Tongue (tissue), 2 donors: ENCODE data around the gene ZDHHC11B. TPM values are rescaled to one million over a fixed set of nuclear protein-coding genes. Genes with fewer than 3 reads are reported as not detected.
"Not testable (repeated sequence)": the region's sequence is repeated elsewhere in the genome, so short reads cannot be mapped to it uniquely, and the experiment has no call there.

ENCODE experiments used
- DNase-seq: peaks from one replicate; pipeline ENCODE4 v3.0.0-alpha.2; 2015
- total RNA-seq: library from RNA; depleted of rRNA; stranded (reverse); fragments of >200 nt; gene quantifications from one replicate; pipeline ENCODE4 v1.2.3, GENCODE V29; 2014

The ZDHHC11B gene
- total RNA-seq, 1 donor from 2014 or later = 5.3 TPM

DNA sequence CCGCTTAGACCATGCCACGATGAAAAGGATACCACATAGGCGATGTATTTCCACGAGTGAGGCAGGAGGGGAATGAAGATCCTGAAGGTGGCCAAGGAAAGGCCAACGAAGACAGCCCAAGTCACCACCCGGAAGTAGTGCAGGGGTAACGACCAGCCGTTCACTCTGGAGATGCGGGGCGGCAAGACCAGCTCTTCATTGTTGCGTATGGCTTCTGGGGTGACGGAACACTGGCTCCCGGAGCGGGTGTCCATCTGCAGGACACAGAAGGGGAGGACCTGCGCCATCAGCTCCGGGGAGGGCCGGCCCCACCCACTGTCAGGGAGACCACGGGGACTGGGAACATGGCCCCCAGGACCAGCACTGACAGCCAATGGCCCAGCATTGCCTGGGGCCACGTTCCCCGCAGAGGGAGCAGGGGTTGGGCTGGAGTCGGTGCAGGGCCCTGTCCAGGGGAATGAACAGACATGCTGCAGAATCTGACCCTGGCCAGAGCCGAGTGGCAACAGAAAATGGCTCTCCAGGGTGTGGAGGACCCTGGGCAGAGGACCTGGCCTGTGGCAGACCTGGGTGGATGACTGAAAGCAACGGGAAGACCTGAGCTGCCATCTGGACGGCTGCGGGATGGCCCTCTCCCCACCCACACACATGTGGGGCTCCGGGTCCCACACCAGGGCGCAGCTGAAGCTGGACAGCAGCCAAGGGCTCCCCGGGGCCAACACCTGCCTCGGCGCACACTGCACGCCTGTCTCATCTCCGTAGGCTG is 17.7 kb downstream of the ZDHHC11B start:
- DNase-seq = no peak

GRCh38 chr5:765948-766631 is 18.4 kb downstream of the ZDHHC11B start:
- DNase-seq = peak; percentile 0

- DNase-seq = no peak
Observed at GRCh38 chr5:763998-764781, 20.3 kb downstream of the ZDHHC11B start.

DNA sequence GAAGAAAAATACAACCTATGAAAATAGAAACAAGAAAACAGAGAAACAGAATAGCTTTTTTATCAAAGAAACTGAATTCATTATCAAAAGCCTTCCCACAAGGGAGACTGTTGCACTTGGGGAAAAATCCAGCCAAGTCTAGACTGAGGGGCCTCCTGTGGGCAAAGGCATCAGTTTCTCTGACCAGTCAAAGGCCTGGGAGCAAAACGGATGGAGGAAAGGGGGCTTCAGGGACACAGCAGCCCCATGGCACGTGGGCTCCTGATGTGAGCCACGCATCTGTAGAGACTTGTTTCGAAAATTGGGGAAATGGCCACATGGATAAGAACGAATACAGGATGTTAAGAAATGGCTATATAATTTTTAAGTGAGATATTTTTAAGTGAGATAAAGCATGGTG is 21.1 kb downstream of the ZDHHC11B start:
- peak; percentile 0 for DNase-seq

DNA sequence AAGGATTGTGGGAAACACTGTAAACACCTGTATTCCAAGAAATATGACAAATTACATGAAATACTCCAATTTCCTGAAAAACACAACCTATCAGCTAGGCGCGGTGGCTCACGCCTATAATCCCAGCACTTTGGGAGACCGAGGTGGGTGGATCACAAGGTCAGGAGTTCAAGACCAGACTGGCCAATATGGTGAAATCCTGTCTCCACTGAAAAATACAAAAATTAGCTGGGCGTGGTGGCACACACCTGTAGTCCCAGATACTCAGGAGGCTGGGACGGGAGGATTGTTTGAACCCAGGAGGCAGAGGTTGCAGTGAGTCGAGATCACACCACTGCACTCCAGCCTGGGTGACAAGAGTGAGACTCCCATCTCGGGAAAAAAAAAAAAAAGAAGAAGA is 21.5 kb downstream of the ZDHHC11B start:
- peak; percentile 0 for DNase-seq

GRCh38 chr5:761854-762710 is 22.4 kb downstream of the ZDHHC11B start:
- peak; percentile 65 for DNase-seq

GRCh38 chr5:761059-761771 is 23.3 kb downstream of the ZDHHC11B start:
- peak; percentile 0 for DNase-seq

DNA sequence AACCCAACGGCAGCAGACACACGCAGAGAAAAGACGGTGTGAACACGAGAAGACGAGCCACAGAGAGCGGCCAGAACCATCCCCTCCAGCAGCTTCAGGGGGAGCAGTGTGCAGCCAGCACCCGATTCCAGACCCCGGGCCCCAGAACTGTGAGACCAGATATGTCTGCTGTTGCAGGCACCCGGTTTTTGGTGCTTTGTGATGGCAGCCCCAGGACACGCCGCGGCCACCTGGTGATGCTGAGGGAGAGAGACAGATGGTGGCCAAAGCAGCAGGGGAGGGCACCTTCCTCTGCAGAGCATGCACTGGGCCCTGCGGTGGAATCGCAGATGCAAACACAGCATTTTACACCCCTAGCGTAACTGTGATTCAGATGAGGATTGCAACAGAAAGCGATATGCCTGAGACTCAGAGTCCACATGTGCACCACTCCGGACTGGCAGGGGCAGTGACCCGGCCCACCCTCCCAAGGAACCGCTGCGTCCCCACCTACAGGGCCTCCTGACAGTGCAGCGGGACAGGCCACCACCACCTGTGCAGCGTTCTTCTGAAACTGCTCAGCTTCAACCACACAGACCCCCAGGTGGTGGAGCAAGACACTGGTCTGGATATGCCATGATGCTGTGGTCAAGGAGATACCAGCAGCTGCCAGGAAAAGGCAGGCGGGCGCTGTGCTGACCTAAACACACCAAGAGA is 24.0 kb downstream of the ZDHHC11B start:
- peak; percentile 0 for DNase-seq

GRCh38 chr5:759781-760362 is 24.7 kb downstream of the ZDHHC11B start:
- DNase-seq = peak; percentile 0

DNA sequence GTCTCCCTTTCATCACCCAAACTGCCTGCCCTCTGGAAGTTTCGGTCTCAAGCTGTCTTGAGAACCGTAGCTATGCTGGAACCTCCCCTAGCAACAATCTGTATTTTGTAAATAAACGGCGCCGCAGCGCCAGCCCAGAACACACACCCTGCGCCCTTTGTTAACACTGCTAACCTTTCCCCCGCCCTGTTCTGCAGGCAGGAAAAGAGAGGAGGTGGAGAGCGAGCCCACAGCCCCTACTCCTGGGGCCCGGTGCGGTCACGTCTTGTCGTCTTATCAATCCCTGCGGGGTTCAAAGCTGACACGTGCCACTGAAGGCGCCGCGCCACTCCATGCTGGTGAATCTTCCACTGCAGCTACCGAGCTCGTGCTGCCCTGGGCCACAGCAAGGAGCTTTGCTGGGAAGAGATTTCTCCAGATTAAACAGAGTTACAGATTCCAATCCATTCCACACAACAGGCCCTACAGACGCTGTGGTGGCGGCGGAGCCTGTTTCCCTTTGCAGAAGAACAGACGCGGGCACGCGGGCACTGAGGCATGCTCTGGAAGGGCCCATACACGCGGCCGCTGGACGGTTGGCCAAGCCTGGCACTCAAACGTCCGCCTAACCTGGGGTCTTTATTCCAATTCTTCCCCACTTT is 25.3 kb downstream of the ZDHHC11B start:
- DNase-seq = peak; percentile 87

DNA sequence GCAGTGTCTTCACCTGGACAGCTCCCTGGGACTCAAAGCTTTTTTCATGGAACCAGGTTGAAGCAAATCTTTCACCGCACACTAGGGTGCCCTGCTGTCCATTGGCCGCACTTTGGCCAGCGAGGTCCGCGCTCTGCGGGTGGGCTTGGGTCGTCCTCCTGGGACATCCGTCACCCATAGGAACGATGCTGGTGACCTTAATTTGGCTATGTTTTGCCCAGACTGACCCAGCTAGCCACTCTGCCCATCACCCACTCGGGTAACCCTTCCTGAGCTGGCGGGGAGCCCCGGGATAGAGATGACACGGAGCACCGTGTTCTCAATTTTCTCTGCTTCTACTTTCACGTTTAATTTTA is 25.9 kb downstream of the ZDHHC11B start:
- no peak for DNase-seq

DNA sequence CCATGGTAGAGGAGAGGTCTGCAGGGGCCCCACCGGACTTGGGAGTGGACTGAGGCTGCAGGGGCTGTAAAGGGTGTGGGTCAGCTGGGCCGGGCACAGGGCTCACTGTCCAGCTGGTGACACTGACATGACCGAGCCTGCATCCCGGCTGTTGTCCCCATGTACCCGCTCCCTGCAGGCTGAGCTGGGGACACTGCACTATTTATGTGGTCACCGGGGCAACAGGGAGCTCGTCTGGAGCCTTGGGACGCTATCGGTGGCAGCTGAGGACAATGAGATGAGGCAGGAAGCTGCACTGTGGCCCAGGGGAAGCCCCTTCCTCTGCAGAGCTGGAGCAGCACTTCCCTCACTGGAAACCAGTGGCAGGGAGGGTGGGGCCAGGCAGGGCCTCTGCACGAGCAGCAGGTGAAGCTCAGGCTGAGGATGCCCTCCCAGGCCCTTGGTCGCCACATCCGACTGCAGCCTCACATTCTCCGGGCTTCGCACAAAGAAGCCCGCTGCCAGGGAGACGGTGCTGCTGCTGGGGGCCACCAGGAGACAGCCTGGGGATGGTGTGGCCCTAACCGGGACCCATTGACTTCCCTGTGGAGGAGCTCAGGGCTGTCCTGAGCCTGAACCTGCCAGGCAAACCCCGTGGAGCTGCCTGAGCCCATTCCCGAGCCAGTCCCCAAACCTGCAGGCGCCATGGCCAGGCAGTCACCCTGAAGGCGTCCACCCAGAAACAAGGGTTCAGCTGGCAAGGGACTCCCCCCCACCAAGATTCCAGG is 26.4 kb downstream of the ZDHHC11B start:
- DNase-seq = peak; percentile 85

DNA sequence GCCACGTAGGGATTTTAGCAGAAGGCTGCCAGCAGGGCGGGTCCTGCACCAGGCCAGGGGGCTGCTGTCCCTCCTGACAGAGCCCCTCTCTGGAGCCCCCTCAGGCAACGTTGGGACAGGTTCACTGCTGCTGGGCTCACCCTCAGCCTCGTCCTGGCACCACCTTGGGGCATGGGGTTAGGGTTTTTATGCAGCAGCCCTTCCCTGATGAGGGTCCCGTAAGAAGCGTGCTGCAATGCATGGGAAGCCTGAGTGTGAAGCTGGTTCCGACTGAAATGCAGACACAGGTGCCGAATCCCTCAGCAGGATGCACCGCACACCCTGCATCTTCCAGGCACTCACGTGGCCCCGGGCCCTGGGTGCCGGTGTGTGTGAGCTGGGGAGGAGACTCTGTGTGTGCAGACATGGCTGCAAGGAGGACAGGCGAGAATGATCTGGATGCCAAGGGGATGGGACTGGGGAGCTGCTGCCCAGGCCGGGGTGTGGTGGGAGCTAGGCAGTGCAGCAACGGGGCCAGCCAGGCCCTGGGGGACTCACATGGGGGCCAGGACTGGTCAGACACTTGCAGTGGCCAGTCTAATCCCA is 27.1 kb downstream of the ZDHHC11B start:
- peak; percentile 20 for DNase-seq

DNA sequence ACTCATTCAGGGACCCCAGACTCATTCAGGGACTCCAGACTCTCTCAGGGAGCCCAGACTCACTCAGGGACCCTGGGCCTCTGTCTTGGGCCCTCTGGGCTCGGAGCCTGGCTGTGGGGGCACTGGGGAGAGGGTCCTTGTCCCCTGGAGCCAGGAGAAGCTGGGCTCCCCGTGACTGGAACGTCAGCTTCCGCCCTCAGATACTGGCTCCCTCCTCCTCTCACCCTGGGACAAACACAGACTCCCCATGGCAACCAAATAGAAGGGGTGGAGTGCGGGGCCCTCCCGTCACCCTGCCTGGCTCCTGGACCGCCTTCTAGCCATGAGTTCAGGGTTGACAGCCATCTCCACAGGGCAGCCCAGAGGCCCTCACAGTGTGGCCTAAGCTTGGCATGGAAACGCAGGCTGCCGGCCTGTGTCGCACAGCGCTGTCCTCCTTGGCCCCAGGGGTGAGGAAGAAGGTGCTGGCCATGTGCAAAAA is 27.6 kb downstream of the ZDHHC11B start:
- peak; percentile 58 for DNase-seq

- DNase-seq = no peak
Observed at GRCh38 chr5:756171-756570, 28.4 kb downstream of the ZDHHC11B start.

DNA sequence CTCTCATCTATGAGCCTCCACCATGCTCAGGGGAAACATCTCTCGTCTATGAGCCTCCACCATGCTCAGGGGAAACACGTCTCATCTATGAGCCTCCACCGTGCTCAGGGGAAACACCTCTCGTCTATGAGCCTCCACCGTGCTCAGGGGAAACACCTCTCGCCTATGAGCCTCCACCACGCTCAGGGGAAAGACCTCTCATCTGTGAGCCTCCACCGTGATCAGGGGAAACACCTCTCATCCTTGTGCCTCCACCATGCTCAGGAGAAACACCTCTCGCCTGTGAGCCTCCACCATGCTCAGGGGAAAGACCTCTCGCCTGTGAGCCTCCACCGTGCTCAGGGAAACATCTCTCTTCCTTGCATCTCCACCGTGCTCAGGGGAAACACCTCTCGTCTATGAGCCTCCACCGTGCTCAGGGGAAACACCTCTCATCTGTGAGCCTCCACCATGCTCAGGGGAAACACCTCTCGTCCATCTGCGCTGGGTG is 30.3 kb downstream of the ZDHHC11B start:
- DNase-seq = not testable (repeated sequence)

DNA sequence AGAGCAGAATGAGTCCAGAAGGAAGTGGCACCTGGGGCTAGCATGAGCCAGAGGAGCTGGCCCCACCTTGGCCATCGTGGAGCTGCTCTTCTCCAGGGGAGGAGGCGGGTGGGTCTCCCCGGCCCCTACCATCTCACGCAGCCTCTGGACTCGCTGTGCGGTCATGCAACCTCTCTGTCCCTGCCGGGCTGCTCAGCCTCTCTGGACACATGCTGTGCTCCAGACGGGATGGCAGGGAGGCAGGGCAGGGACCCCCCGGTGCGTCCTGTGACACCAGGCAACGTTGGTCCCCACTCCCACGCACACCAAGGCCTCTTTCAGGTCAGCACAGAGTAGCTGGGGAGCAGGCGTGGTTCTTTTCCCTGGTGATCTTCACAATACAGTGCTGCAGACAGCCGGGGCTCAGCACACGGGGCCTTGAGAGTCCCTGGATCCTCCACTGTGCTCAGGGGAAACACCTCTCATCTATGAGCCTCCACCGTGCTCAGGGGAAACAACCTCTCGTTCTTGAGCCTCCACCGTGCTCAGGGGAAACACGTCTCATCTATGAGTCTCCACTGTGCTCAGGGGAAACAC is 30.9 kb downstream of the ZDHHC11B start:
- DNase-seq = not testable (repeated sequence)
